Psoas muscle (tissue), 8 donors: ENCODE measurements around the gene ASCC3. TPM values are rescaled to one million over a fixed set of nuclear protein-coding genes. Genes with fewer than 3 reads are reported as not detected.

Source experiments
- ATAC-seq, 4 donors: fragments of 200-7000 bp; cut with Tn5 transposase; one replicate each; pipeline ENCODE4 v1.9.1; 2020; ENCODE audit warnings: moderate library complexity in 3 of 4, mild to moderate bottlenecking in 2 of 4
- DNase-seq, 2 donors: peaks; one replicate each; pipeline ENCODE4 v3.0.0-alpha.2; 2020
- H3K27ac ChIP-seq: fragments of 200-600 bp; one replicate; pipeline ENCODE4 v1.8.0; 2022
- H3K27me3 ChIP-seq, 3 donors: fragments of 200-600 bp in 1 of 3; one replicate each; pipeline versions ENCODE4 v1.6.1 to v1.8.0; 2013 to 2022; ENCODE audit warnings: low read length in 2 of 3, mild to moderate bottlenecking in 2 of 3, moderate library complexity in 1 of 3; ENCODE audit not compliant: insufficient read depth in 3 of 3
- H3K36me3 ChIP-seq, 2 donors: fragments of 200-600 bp in 1 of 2; one replicate each; pipeline versions ENCODE4 v1.6.1 to v1.8.0; 2013 to 2022; ENCODE audit warnings: low read depth in 1 of 2, mild to moderate bottlenecking in 1 of 2, moderate library complexity in 1 of 2; ENCODE audit not compliant: insufficient read depth in 1 of 2
- H3K4me1 ChIP-seq: fragments of 200-600 bp; one replicate; pipeline ENCODE4 v1.8.0; 2022
- H3K4me3 ChIP-seq: fragments of 200-600 bp; one replicate; pipeline ENCODE4 v1.8.0; 2022; ENCODE audit warnings: mild to moderate bottlenecking
- H3K9me3 ChIP-seq: fragments of 200-600 bp; one replicate; pipeline ENCODE4 v1.8.0; 2022
- WGBS, 3 donors: extraction: QIAGEN DNeasy Blood & Tissue Kit; methylation state at CpG; one replicate each; pipeline versions ENCODE4 v1.1.6 to v1.1.7; 2013; 5-methylcytosine and 5-hydroxymethylcytosine counted together
- intact Hi-C, 2 donors: fragments of 100-400 bp; cut with DNase I; formaldehyde crosslinking; loops; one replicate each; pipeline versions ENCODE4 v1.11.0 to v1.14.2; 2022
- polyA plus RNA-seq, 3 donors: library from polyadenylated mRNA; stranded (reverse); fragments of 200-250 nt; gene quantifications; one replicate each; pipeline ENCODE4 v1.2.3, GENCODE V29; 2013
- total RNA-seq, 4 donors: library from RNA; stranded (reverse); fragmentation: NEBNext Ultra II Directional in 2 of 4; extraction: Animal tissue kit (Norgen Biotek cat#: 25700) in 2 of 4; gene quantifications; one replicate each; pipeline versions ENCODE4 v1.2.1 to v1.2.4, GENCODE V29; 2021 to 2023
- TF ChIP-seq, protein P1 (sequence below): fragments of 200-600 bp; IDR thresholded peaks from one replicate; pipeline ENCODE4 v1.8.0; 2022; ENCODE audit warnings: antibody characterized with exemption
- donor health status: healthy with polysubstance abuse.
- donor health status: DM: no; HTN: no; CAD: no; lungs with moderate emphysema.
- donor health status: Bipolar disorder and iron deficiency.
- donor health status: healthy.
- donor health status: DM: yes; HTN: yes; CAD: no.
- donor health status: DM: no; HTN: no; CAD: no.
- donor health status: DM: no; HTN: no; CAD: no.
- donor health status: DM: yes; HTN: yes; CAD: no.

The ASCC3 gene
- total and polyA plus RNA-seq, 7 donors: 5.1 to 17.9 (median 11.2) TPM

GRCh38 chr6:100626721-100627120 lies 254.4 kb downstream of the ASCC3 start:
- Histone ChIP-seq H3K27me3 (no peaks in the 10 kb centered on the region), H3K9me3 (no peaks in the 10 kb centered on the region), H3K27ac (no peak overlapping the region), H3K36me3 (peaks cover 0 to 43% of the 10 kb centered on the region in 2 donors), H3K4me3 (no peak overlapping the region), H3K4me1 (no peaks in the 10 kb centered on the region)
- ATAC-seq (no peak), DNase-seq (no peak)
- WGBS, 3 donors: 52 to 60% (median 53%) methylated on average over 1 of the region's 1 CpG
- intact Hi-C loops: no loop called here
- TF ChIP-seq, protein P1, sequence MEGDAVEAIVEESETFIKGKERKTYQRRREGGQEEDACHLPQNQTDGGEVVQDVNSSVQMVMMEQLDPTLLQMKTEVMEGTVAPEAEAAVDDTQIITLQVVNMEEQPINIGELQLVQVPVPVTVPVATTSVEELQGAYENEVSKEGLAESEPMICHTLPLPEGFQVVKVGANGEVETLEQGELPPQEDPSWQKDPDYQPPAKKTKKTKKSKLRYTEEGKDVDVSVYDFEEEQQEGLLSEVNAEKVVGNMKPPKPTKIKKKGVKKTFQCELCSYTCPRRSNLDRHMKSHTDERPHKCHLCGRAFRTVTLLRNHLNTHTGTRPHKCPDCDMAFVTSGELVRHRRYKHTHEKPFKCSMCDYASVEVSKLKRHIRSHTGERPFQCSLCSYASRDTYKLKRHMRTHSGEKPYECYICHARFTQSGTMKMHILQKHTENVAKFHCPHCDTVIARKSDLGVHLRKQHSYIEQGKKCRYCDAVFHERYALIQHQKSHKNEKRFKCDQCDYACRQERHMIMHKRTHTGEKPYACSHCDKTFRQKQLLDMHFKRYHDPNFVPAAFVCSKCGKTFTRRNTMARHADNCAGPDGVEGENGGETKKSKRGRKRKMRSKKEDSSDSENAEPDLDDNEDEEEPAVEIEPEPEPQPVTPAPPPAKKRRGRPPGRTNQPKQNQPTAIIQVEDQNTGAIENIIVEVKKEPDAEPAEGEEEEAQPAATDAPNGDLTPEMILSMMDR: no peak

DNA sequence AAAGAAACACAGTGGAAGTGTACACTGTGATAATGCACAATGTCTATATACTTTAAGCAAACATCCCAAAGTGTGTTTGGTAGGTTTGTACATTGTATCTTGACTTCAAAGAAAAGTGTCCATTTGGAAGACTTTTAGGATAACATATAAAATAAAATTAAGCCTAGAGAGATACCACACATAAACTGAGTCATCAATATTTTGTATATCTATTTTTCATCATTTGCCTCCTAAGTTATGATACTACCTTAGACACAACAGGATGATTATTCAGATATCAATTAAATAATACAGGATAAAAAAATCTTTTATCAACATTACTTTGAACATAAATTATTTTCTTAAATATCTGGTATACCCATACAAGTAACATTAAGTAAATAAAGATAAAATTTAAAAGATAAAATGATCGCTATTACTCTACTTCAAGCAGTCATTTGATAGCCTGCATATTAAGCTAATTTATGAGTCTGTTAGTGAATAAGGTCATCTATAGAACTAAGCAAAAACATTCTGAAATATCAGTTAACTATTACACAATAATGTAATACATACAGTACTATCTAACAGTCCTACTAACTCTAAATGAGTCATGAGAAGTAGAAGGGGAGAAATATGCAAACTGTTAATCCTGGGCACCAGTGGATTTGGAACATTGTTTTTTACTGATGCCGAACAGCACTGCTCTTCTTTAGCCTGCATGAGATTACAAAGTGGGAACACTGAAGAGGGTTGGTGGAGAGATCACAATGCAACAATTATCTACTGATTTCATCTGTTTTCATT lies 258.0 kb downstream of the ASCC3 start:
- DNase-seq (no peak), ATAC-seq (no peak)
- no peak overlapping the region for H3K27ac ChIP-seq
- TF ChIP-seq, protein P1: no peak
- no peaks in the 10 kb centered on the region for H3K4me1 ChIP-seq
- H3K36me3 ChIP-seq: peaks cover 0 to 33% of the 10 kb centered on the region in 2 donors
- H3K27me3 ChIP-seq: no peaks in the 10 kb centered on the region
- H3K4me3 ChIP-seq: no peak overlapping the region
- intact Hi-C loops: no loop called here
- H3K9me3 ChIP-seq: no peaks in the 10 kb centered on the region
- 87 to 94% (median 92%) methylated on average over 2 of the region's 2 CpGs for WGBS, 3 donors

GRCh38 chr6:100620085-100620840 lies 260.9 kb downstream of the ASCC3 start:
- H3K27ac ChIP-seq: no peak overlapping the region
- ATAC-seq (no peak), DNase-seq (no peak)
- H3K9me3 ChIP-seq: no peaks in the 10 kb centered on the region
- H3K27me3 ChIP-seq: no peaks in the 10 kb centered on the region
- 94 to 96% (median 95%) methylated on average over 3 of the region's 3 CpGs for WGBS, 3 donors
- no peak overlapping the region for H3K4me3 ChIP-seq
- intact Hi-C loops: no loop called here
- TF ChIP-seq, protein P1: no peak
- H3K4me1 ChIP-seq: no peaks in the 10 kb centered on the region
- H3K36me3 ChIP-seq: peaks cover 0 to 18% of the 10 kb centered on the region in 2 donors

DNA sequence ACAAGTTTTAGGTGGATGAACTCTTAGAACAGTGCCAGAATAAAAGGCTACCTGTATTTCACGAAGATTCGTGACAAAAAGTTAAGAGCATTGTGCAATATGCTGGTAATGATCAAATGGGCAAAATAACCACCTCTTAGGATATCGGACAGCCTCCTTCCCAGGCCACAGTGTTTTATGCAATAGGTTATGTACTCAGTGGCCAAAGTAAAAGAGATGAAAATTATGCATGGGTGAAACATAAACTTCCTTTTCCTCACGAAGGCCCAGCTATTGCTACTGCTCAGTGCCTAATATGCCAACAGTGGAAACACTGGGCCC lies 262.8 kb downstream of the ASCC3 start:
- DNase-seq (no peak), ATAC-seq (no peak)
- no peak overlapping the region for H3K4me3 ChIP-seq
- H3K36me3 ChIP-seq: peaks cover 0 to 3% of the 10 kb centered on the region in 2 donors
- intact Hi-C loops: no loop called here
- H3K9me3 ChIP-seq: no peaks in the 10 kb centered on the region
- no peaks in the 10 kb centered on the region for H3K27me3 ChIP-seq
- H3K4me1 ChIP-seq: no peaks in the 10 kb centered on the region
- 96 to 99% (median 97%) methylated on average over 4 of the region's 4 CpGs for whole genome bisulfite sequencing, 3 donors
- H3K27ac ChIP-seq: no peak overlapping the region
- TF ChIP-seq, protein P1: no peak
